MCF 10A (cell line): ENCODE results near the gene RAB40AL. TPM values are rescaled to one million over a fixed set of nuclear protein-coding genes. Genes with fewer than 3 reads are reported as not detected.

Experiments used
- BruUV-seq: library from RNA; stranded (reverse); fragments of 400-500 nt; replicated peaks from 2 replicates; lab custom pipeline; 2021; lab: Mats Ljungman, UMichigan
- CTCF ChIA-PET: fragments of 300-600 bp; sonication (Branson Sonifier 250); formaldehyde crosslinking; extraction: SDS; loops from one replicate; lab custom pipeline; 2021; ENCODE audit warnings: antibody characterized with exemption, inconsistent platforms; lab: Yijun Ruan, JAX
- POLR2A ChIA-PET: fragments of 300-600, 350-650 bp; sonication (Branson Sonifier 250); formaldehyde crosslinking; extraction: SDS; loops from one replicate; lab custom pipeline; 2020; ENCODE audit warnings: antibody characterized with exemption, inconsistent platforms; lab: Yijun Ruan, JAX
- DNase-seq: peaks from one replicate; pipeline ENCODE4 v3.0.0-alpha.2; 2018; ENCODE audit not compliant: unreplicated experiment
- H3K27ac Mint-ChIP-seq: one replicate; pipeline ENCODE4 v1.8.0; 2022; ENCODE audit warnings: mild to moderate bottlenecking, low read depth, mixed read lengths; ENCODE audit not compliant: unreplicated experiment
- H3K27me3 Mint-ChIP-seq: one replicate; pipeline ENCODE4 v1.8.0; 2022; ENCODE audit warnings: mixed read lengths; ENCODE audit not compliant: insufficient read depth, unreplicated experiment
- H3K36me3 Mint-ChIP-seq: one replicate; pipeline ENCODE4 v1.8.0; 2022; ENCODE audit warnings: mild to moderate bottlenecking, moderate library complexity, mixed read lengths; ENCODE audit not compliant: insufficient read depth, unreplicated experiment
- H3K4me1 Mint-ChIP-seq: one replicate; pipeline ENCODE4 v1.8.0; 2022; ENCODE audit warnings: mixed read lengths; ENCODE audit not compliant: insufficient read depth, unreplicated experiment
- H3K4me3 Mint-ChIP-seq: one replicate; pipeline ENCODE4 v1.8.0; 2022; ENCODE audit warnings: mild to moderate bottlenecking, moderate library complexity, mixed read lengths; ENCODE audit not compliant: unreplicated experiment
- H3K9me3 Mint-ChIP-seq: one replicate; pipeline ENCODE4 v1.8.0; 2022; ENCODE audit warnings: mixed read lengths; ENCODE audit not compliant: unreplicated experiment
- CTCF ChIP-seq: fragments of 200-600 bp; IDR thresholded peaks from one replicate; pipeline ENCODE4 v1.8.0; 2022; ENCODE audit warnings: antibody characterized with exemption, mild to moderate bottlenecking; ENCODE audit not compliant: unreplicated experiment
- intact Hi-C: fragments of 100-400 bp; cut with micrococcal nuclease; formaldehyde crosslinking; loops from 2 replicates; pipeline ENCODE4 v1.14.1; 2022
- total RNA-seq: library from RNA; stranded (reverse); gene quantifications from 2 replicates; pipeline ENCODE4 v1.2.3, GENCODE V29; 2022

RAB40AL gene
- total RNA-seq, 1 experiment from 2014 or later = 0.70 TPM

DNA sequence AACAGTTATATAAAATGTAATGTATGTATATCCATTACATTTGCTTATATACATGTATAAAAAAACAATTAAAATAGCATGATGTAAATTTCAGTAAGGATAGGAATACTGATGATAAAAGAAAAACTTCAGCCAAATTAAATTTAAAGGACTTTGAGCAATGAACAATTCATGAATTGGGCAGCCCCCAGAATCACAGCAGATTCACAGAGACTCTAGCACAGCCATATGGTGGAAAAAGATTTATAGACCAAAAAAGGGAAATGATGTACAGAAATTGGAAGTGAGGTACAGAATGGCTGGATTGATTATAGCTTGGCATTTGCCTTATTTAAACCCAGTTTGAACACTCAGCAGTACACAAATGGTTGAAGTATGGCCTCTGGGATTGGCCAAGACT lies 34.7 kb upstream of the RAB40AL start:
- H3K4me1 Mint-ChIP-seq = no peaks in the 10 kb centered on the region
- H3K4me3 Mint-ChIP-seq = no peak overlapping the region
- TF ChIP-seq CTCF = no peak
- no peak for DNase-seq
- ChIA-PET POLR2A (interaction anchor here (0.6 kb wide), 1 partner anchor 539 kb away, joined by 3 read pairs; no protein-coding TSS in a partner anchor), CTCF (interaction anchor here (0.6 to 4.1 kb wide), 4 partner anchors 9 to 69 kb away, joined by 3 to 20 read pairs (median 11); no protein-coding TSS in a partner anchor)
- H3K27ac Mint-ChIP-seq = no peak overlapping the region
- peaks cover 23% of the 10 kb centered on the region for H3K36me3 Mint-ChIP-seq
- BruUV-seq = no TSS peak
- H3K27me3 Mint-ChIP-seq = peaks cover 51% of the 10 kb centered on the region
- peaks cover 8% of the 10 kb centered on the region for H3K9me3 Mint-ChIP-seq
- intact Hi-C loops = loop anchor here (5.0 kb wide), 1 partner anchor 40 kb away; no protein-coding TSS in a partner anchor

GRCh38 chrX:102930990-102931756 lies 5.9 kb upstream of the RAB40AL start:
- no peak for DNase-seq
- ChIA-PET POLR2A (interaction anchor here (0.7 kb wide), 1 partner anchor 89 kb away, joined by 3 read pairs; no protein-coding TSS in a partner anchor), CTCF (interaction anchor here (0.6 kb wide), 2 partner anchors 518 to 1518 kb away, joined by 3 read pairs; no protein-coding TSS in a partner anchor)
- no peaks in the 10 kb centered on the region for H3K36me3 Mint-ChIP-seq
- no peak for TF ChIP-seq CTCF
- H3K4me1 Mint-ChIP-seq = no peaks in the 10 kb centered on the region
- no peak overlapping the region for H3K4me3 Mint-ChIP-seq
- H3K9me3 Mint-ChIP-seq = no peaks in the 10 kb centered on the region
- no TSS peak for BruUV-seq
- intact Hi-C loops = no loop called here
- H3K27ac Mint-ChIP-seq = no peak overlapping the region
- peaks cover 56% of the 10 kb centered on the region for H3K27me3 Mint-ChIP-seq

DNA sequence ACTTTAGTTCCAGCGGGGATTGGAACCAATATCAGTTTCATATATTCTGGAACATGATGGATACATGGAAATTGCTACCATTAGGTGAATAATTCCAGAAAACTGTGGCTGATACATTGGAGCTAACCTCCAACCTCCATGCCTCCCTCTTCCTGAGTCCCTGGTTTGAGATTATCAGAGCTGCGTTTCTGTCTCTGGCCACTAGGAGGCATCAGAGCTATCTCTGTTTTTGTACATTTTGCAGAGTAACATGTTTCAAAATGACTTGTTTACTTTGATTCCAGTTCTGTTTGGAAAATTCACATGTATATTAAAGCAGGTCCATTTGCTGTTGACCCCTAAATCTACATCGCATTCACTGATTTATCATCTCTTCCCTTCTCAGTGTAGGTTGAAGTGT lies 2.4 kb upstream of the RAB40AL start:
- Mint-ChIP-seq H3K4me1 (no peaks in the 10 kb centered on the region), H3K27ac (no peak overlapping the region), H3K27me3 (peaks cover 32% of the 10 kb centered on the region), H3K9me3 (no peaks in the 10 kb centered on the region), H3K4me3 (no peak overlapping the region), H3K36me3 (no peaks in the 10 kb centered on the region)
- POLR2A ChIA-PET = no interaction called here
- DNase-seq = peak; percentile 53
- TF ChIP-seq CTCF = peak; percentile 57
- intact Hi-C loops = no loop called here
- CTCF ChIA-PET = interaction anchor here (0.6 to 1.4 kb wide), 8 partner anchors 16 to 242 kb away, joined by 3 to 6 read pairs (median 3); no protein-coding TSS in a partner anchor
- BruUV-seq = no TSS peak
